Thyroid gland (tissue), 4 donors: ENCODE results near the gene PRMT3. TPM values are rescaled to one million over a fixed set of nuclear protein-coding genes. Genes with fewer than 3 reads are reported as not detected.

Experiments used
- DNase-seq, 2 donors: peaks; one replicate each; pipeline ENCODE4 v3.0.0-alpha.2; 2019
- H3K27ac ChIP-seq, 3 donors: fragments of 200-600 bp; sonication (generic); 1 replicate in 2 of 3; 2 replicates in 1 of 3; pipeline ENCODE4 v1.5.1; 2016 to 2019; ENCODE audit warnings: mild to moderate bottlenecking in 1 of 3, moderate library complexity in 1 of 3
- H3K27me3 ChIP-seq: fragments of 200-600 bp; sonication (generic); one replicate; pipeline ENCODE4 v1.5.1; 2019
- H3K36me3 ChIP-seq, 2 donors: fragments of 200-600 bp; sonication (generic); one replicate each; pipeline ENCODE4 v1.5.1; 2016 to 2019
- H3K4me1 ChIP-seq, 2 donors: fragments of 200-600 bp; sonication (generic); one replicate each; pipeline ENCODE4 v1.5.1; 2017 to 2019
- H3K4me3 ChIP-seq, 3 donors: fragments of 200-600 bp; sonication (generic); replicated peaks in 1 of 3; 1 replicate in 2 of 3; 2 replicates in 1 of 3; pipeline ENCODE4 v1.5.1; 2016; ENCODE audit warnings: mild to moderate bottlenecking in 1 of 3
- H3K9me3 ChIP-seq: fragments of 200-600 bp; sonication (generic); one replicate; pipeline ENCODE4 v1.5.1; 2017
- CTCF ChIP-seq, 6 experiments: fragments of 200-600 bp in 3 of 6; fragments of 450-650 bp in 3 of 6; sonication (generic) in 3 of 6; IDR thresholded peaks; one replicate each; pipeline ENCODE4 v1.5.1; 2016 to 2019; ENCODE audit warnings: antibody characterized with exemption in 6 of 6, mild to moderate bottlenecking in 2 of 6, inconsistent platforms in 1 of 6, moderate library complexity in 1 of 6
- POLR2A ChIP-seq, 2 donors: fragments of 450-650 bp; IDR thresholded peaks; one replicate each; pipeline ENCODE4 v1.6.1; 2017; ENCODE audit warnings: antibody characterized with exemption in 2 of 2, mild to moderate bottlenecking in 2 of 2, moderate library complexity in 1 of 2
- whole genome bisulfite sequencing, 2 donors: methylation state at CpG; one replicate each; pipeline ENCODE4 v1.1.5; 2017; 5-methylcytosine and 5-hydroxymethylcytosine counted together
- intact Hi-C: fragments of 100-400 bp; cut with DNase I; formaldehyde crosslinking; loops from one replicate; pipeline ENCODE4 v1.15.1; 2023
- total RNA-seq, 4 donors: library from RNA; depleted of rRNA; stranded (reverse); fragments of >200 nt; gene quantifications; one replicate each; pipeline ENCODE4 v1.2.3, GENCODE V29; 2016

PRMT3 gene
- total RNA-seq, 4 donors from 2014 or later = 40.3 to 81.1 (median 75.3) TPM

GRCh38 chr11:20448834-20449233 is 61.3 kb downstream of the PRMT3 start:
- H3K4me3 ChIP-seq = no peak overlapping the region
- peaks cover 0 to 3% of the 10 kb centered on the region in 2 donors for H3K36me3 ChIP-seq
- intact Hi-C loops = no loop called here
- WGBS, 2 donors = 97% methylated on average over 4 of the region's 4 CpGs
- H3K9me3 ChIP-seq = no peaks in the 10 kb centered on the region
- TF ChIP-seq POLR2A (IDR thresholded peaks at IDR 0.05) (no peak), CTCF (IDR thresholded peaks at IDR 0.05) (no peak)
- H3K4me1 ChIP-seq = no peaks in the 10 kb centered on the region
- DNase-seq = no peak
- no peak overlapping the region for H3K27ac ChIP-seq
- no peaks in the 10 kb centered on the region for H3K27me3 ChIP-seq

- no peaks in the 10 kb centered on the region for H3K9me3 ChIP-seq
- no peaks in the 10 kb centered on the region for H3K27me3 ChIP-seq
- H3K36me3 ChIP-seq = peaks cover 0 to 3% of the 10 kb centered on the region in 2 donors
- DNase-seq = no peak
- H3K27ac ChIP-seq = no peak overlapping the region
- intact Hi-C loops = no loop called here
- no peak overlapping the region for H3K4me3 ChIP-seq
- H3K4me1 ChIP-seq = no peaks in the 10 kb centered on the region
- 93 to 95% methylated on average over 2 of the region's 2 CpGs for WGBS, 2 donors
- TF ChIP-seq CTCF (IDR thresholded peaks at IDR 0.05) (no peak), POLR2A (IDR thresholded peaks at IDR 0.05) (no peak)
Measured at GRCh38 chr11:20450829-20451228, 63.3 kb downstream of the PRMT3 start.

- DNase-seq = no peak
- no peak for TF ChIP-seq CTCF (IDR thresholded peaks at IDR 0.05)
- TF ChIP-seq POLR2A (IDR thresholded peaks at IDR 0.05) = no peak
- no peaks in the 10 kb centered on the region for H3K9me3 ChIP-seq
- no peak overlapping the region for H3K27ac ChIP-seq
- H3K4me1 ChIP-seq = no peaks in the 10 kb centered on the region
- no peaks in the 10 kb centered on the region for H3K27me3 ChIP-seq
- no peak overlapping the region for H3K4me3 ChIP-seq
- intact Hi-C loops = no loop called here
- WGBS, 2 donors = 72 to 88% methylated on average over 2 of the region's 2 CpGs
- peaks cover 0 to 3% of the 10 kb centered on the region in 2 donors for H3K36me3 ChIP-seq
Measured at GRCh38 chr11:20451568-20451967, 64.1 kb downstream of the PRMT3 start.

GRCh38 chr11:20452585-20452984 is 65.1 kb downstream of the PRMT3 start:
- H3K27ac ChIP-seq = no peak overlapping the region
- H3K27me3 ChIP-seq = no peaks in the 10 kb centered on the region
- no peak for DNase-seq
- peaks cover 0 to 3% of the 10 kb centered on the region in 2 donors for H3K36me3 ChIP-seq
- intact Hi-C loops = no loop called here
- H3K4me3 ChIP-seq = no peak overlapping the region
- TF ChIP-seq POLR2A (IDR thresholded peaks at IDR 0.05) (no peak), CTCF (IDR thresholded peaks at IDR 0.05) (no peak)
- 80 to 93% methylated on average over 2 of the region's 2 CpGs for WGBS, 2 donors
- H3K4me1 ChIP-seq = no peaks in the 10 kb centered on the region
- no peaks in the 10 kb centered on the region for H3K9me3 ChIP-seq

- WGBS, 2 donors = 92 to 93% methylated on average over 4 of the region's 4 CpGs
- H3K9me3 ChIP-seq = no peaks in the 10 kb centered on the region
Measured at GRCh38 chr11:20453657-20454316, 66.3 kb downstream of the PRMT3 start.

More at GRCh38 chr11:20453657-20454316, 66.3 kb downstream of the PRMT3 start:
- no peaks in the 10 kb centered on the region for H3K27me3 ChIP-seq
- peaks cover 0 to 3% of the 10 kb centered on the region in 2 donors for H3K36me3 ChIP-seq
- DNase-seq = no peak
- intact Hi-C loops = no loop called here
- TF ChIP-seq CTCF (IDR thresholded peaks at IDR 0.05) = no peak
- no peak for TF ChIP-seq POLR2A (IDR thresholded peaks at IDR 0.05)
- no peak overlapping the region for H3K27ac ChIP-seq
- no peak overlapping the region for H3K4me3 ChIP-seq
- H3K4me1 ChIP-seq = no peaks in the 10 kb centered on the region
